ENCODE measurements around the gene TBKBP1. TPM values are rescaled to one million over a fixed set of nuclear protein-coding genes. Genes with fewer than 3 reads are reported as not detected.

Gene TBKBP1
- total and polyA plus RNA-seq, 2 donors (not counting 3 experiments of a cell fraction or from before 2014, with no cell fraction given): 7.0 to 11.7 TPM

DNA sequence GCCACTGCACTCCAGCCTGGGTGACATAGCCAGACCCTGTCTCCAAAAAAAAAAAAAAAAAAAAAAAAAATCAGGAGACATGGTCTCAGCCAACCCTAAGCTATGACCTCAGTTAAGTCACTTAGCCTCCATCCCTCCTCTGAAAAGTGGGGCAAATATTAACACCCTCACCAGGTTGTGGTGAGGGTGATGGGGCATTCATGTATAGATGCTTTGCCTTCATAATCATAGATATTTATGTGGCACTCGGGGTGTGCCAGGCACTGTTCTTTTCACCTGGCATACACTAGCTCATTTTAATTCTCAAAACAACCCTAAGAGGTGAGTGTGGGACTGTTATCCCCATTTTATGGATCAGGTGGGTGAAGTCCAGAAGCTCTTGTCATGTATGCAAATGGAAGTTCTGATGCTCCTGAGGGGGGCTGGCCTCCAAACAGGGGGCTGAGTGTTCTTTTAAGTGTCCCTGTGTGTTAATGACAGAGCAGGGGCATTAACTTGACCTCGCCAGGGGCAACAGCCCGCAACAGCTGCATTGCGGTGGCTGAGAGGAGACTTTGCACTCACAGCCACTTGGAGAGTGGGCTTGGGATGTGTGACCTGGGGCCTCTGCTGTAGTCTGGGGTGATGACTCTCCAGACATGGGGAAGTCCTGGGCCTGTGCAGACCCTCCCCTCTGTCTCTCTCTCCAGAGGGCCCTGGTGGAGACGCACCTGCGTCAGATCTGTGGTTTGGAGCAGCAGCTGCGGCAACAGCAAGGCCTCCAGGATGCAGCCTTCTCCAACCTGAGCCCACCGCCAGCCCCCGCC lies 4.1 kb downstream of the TBKBP1 start:
- Histone ChIP-seq H2AFZ (ENCODE audit: low read depth, low read length) (no peak overlapping the region), H3K79me2 (ENCODE audit: control insufficient read depth, insufficient read depth, low read length) (no peaks in the 10 kb centered on the region), H3K27me3 (ENCODE audit: control insufficient read depth in 2 of 2, insufficient read depth in 2 of 2, low read length in 2 of 2) (no peaks in the 10 kb centered on the region), H3K9ac (replicated peaks; ENCODE audit: extremely low read depth, insufficient read depth, low read length) (no peak overlapping the region), H3K4me3 (replicated peaks in 1 of 3; ENCODE audit: insufficient read depth in 1 of 3, low read depth in 1 of 3, low read length in 3 of 3) (no peak overlapping the region), H3K27ac (ENCODE audit: insufficient read depth, low read depth, low read length) (no peak overlapping the region), H3K36me3 (ENCODE audit: control insufficient read depth in 2 of 2, extremely low read depth in 1 of 2, insufficient read depth in 2 of 2, low read length in 2 of 2) (peaks cover 0 to 24% of the 10 kb centered on the region in 2 experiments), H4K20me1 (replicated peaks; ENCODE audit: control insufficient read depth, extremely low read depth, insufficient read depth, low read length) (no peaks in the 10 kb centered on the region), H3K4me1 (ENCODE audit: control insufficient read depth, extremely low read depth, insufficient read depth, low read length) (peaks cover 19% of the 10 kb centered on the region), H3K9me1 (replicated peaks; ENCODE audit: control insufficient read depth, extremely low read depth, insufficient read depth, low read length) (no peaks in the 10 kb centered on the region), H3K4me2 (ENCODE audit: insufficient read depth, low read length) (no peak overlapping the region), H3K9me3 (replicated peaks; ENCODE audit: control insufficient read depth, insufficient read depth, low read length) (no peaks in the 10 kb centered on the region)
- dilution Hi-C loops (cut with MboI; ENCODE audit: extremely low pct_ligation_motif_present, low sequenced_read_pairs) (no loop called here), intact Hi-C loops (cut with micrococcal nuclease) (no loop called here)
- no peak for TF ChIP-seq GATA2 (IDR thresholded peaks at IDR 0.05; ENCODE audit: insufficient read depth, insufficient read length, low read depth, low read length)
- TF ChIP-seq POLR2AphosphoS5 (IDR thresholded peaks at IDR 0.05; ENCODE audit: insufficient read depth, low read depth, low read length): no peak
- no peak for TF ChIP-seq EZH2 (IDR thresholded peaks at IDR 0.05; ENCODE audit: borderline replicate concordance, low read depth, low read length, severe bottlenecking)
- TF ChIP-seq JUN (IDR thresholded peaks at IDR 0.05; ENCODE audit: borderline replicate concordance, insufficient read depth, insufficient read length, low read depth): no peak
- TF ChIP-seq, protein P1, sequence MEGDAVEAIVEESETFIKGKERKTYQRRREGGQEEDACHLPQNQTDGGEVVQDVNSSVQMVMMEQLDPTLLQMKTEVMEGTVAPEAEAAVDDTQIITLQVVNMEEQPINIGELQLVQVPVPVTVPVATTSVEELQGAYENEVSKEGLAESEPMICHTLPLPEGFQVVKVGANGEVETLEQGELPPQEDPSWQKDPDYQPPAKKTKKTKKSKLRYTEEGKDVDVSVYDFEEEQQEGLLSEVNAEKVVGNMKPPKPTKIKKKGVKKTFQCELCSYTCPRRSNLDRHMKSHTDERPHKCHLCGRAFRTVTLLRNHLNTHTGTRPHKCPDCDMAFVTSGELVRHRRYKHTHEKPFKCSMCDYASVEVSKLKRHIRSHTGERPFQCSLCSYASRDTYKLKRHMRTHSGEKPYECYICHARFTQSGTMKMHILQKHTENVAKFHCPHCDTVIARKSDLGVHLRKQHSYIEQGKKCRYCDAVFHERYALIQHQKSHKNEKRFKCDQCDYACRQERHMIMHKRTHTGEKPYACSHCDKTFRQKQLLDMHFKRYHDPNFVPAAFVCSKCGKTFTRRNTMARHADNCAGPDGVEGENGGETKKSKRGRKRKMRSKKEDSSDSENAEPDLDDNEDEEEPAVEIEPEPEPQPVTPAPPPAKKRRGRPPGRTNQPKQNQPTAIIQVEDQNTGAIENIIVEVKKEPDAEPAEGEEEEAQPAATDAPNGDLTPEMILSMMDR (IDR thresholded peaks at IDR 0.05; ENCODE audit: extremely low read depth in 1 of 2, insufficient read depth in 1 of 2, low read depth in 1 of 2, low read length in 2 of 2): no peak
- TF ChIP-seq, protein P2, sequence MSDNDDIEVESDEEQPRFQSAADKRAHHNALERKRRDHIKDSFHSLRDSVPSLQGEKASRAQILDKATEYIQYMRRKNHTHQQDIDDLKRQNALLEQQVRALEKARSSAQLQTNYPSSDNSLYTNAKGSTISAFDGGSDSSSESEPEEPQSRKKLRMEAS (IDR thresholded peaks at IDR 0.05; ENCODE audit: insufficient read depth, insufficient read length): no peak
- no peak for TF ChIP-seq POLR2A (IDR thresholded peaks at IDR 0.05; ENCODE audit: low read depth, low read length)
- no peak for TF ChIP-seq FOS (IDR thresholded peaks at IDR 0.05; ENCODE audit: borderline replicate concordance, insufficient read depth, low read length)
- no peak for TF ChIP-seq MYC (IDR thresholded peaks at IDR 0.05; ENCODE audit: low read depth, low read length)
- DNase-seq (ENCODE audit: low read depth, low spot score) (no peak), FAIRE-seq (no peak)
- CTCF ChIA-PET: interaction anchor here (0.6 to 4.2 kb wide), 15 partner anchors 9 to 581 kb away, joined by 3 to 22 read pairs (median 4); partner anchors contain the start of gene TBX21
- no TSS peak for BruUV-seq (replicated peaks)
- POLR2A ChIA-PET: no interaction called here
